ENCODE data around the gene FOXO3.
"Not testable (repeated sequence)": the region's sequence is repeated elsewhere in the genome, so short reads cannot be mapped to it uniquely, and the experiment has no call there.

Gene FOXO3

GRCh38 chr6:108665495-108666196 lies 104.9 kb downstream of the FOXO3 start:
- DNase-seq = no peak

GRCh38 chr6:108666656-108667260 lies 106.0 kb downstream of the FOXO3 start:
- no peak for DNase-seq

GRCh38 chr6:108667993-108668392 lies 107.3 kb downstream of the FOXO3 start:
- no peak for DNase-seq

- no peak for DNase-seq
Measured at GRCh38 chr6:108669673-108670072, 109.0 kb downstream of the FOXO3 start.

- DNase-seq = no peak
Measured at GRCh38 chr6:108671175-108671574, 110.5 kb downstream of the FOXO3 start.

- DNase-seq = no peak
Measured at GRCh38 chr6:108671790-108672189, 111.1 kb downstream of the FOXO3 start.

GRCh38 chr6:108672641-108673040 lies 111.9 kb downstream of the FOXO3 start:
- DNase-seq = no peak

- DNase-seq = no peak
Measured at GRCh38 chr6:108673153-108673552, 112.4 kb downstream of the FOXO3 start.

- no peak for DNase-seq
Measured at GRCh38 chr6:108673602-108674001, 112.9 kb downstream of the FOXO3 start.

GRCh38 chr6:108675226-108676200 lies 114.8 kb downstream of the FOXO3 start:
- no peak for DNase-seq

- no peak for DNase-seq
Measured at GRCh38 chr6:108676555-108676954, 115.8 kb downstream of the FOXO3 start.

GRCh38 chr6:108677357-108677756 lies 116.6 kb downstream of the FOXO3 start:
- no peak for DNase-seq

- no peak for DNase-seq
Measured at GRCh38 chr6:108677894-108678293, 117.2 kb downstream of the FOXO3 start.

- not testable (repeated sequence) for DNase-seq
Measured at GRCh38 chr6:108680314-108680713, 119.6 kb downstream of the FOXO3 start.

- DNase-seq = not testable (repeated sequence)
Measured at GRCh38 chr6:108681721-108682120, 121.0 kb downstream of the FOXO3 start.

- not testable (repeated sequence) for DNase-seq
Measured at GRCh38 chr6:108682383-108683119, 121.8 kb downstream of the FOXO3 start.

GRCh38 chr6:108683976-108684375 lies 123.3 kb downstream of the FOXO3 start:
- DNase-seq = not testable (repeated sequence)

- no peak for DNase-seq
Measured at GRCh38 chr6:108684771-108685329, 124.1 kb downstream of the FOXO3 start.

GRCh38 chr6:108685970-108686369 lies 125.3 kb downstream of the FOXO3 start:
- DNase-seq = no peak

GRCh38 chr6:108686896-108687295 lies 126.2 kb downstream of the FOXO3 start:
- DNase-seq = no peak

- no peak for DNase-seq
Measured at GRCh38 chr6:108687921-108688320, 127.2 kb downstream of the FOXO3 start.
